GM18520 (cell line): ENCODE results near the gene TEC.
"Not testable (repeated sequence)": the region's sequence is repeated elsewhere in the genome, so short reads cannot be mapped to it uniquely, and the experiment has no call there.

Experiments used
- ATAC-seq: cut with Tn5 transposase; IDR thresholded peaks from one replicate; pipeline ENCODE4 v1.9.1; 2021; ENCODE audit not compliant: unreplicated experiment

Gene TEC

GRCh38 chr4:48268956-48269860 is at the start of gene TEC:
TSS of gene TEC (minus strand) at chr4:48269838. CDS start at chr4:48228614, 41,224 bp downstream.
- peak; percentile 36 for ATAC-seq

- peak; percentile 67 for ATAC-seq
Observed at GRCh38 chr4:48315728-48316630, 46.3 kb upstream of the TEC start.

- not testable (repeated sequence) for ATAC-seq
Observed at GRCh38 chr4:48314746-48315145, 45.1 kb upstream of the TEC start.

GRCh38 chr4:48311896-48312295 is 42.3 kb upstream of the TEC start:
- ATAC-seq: no peak

- ATAC-seq: no peak
Observed at GRCh38 chr4:48308901-48309300, 39.3 kb upstream of the TEC start.

- ATAC-seq: no peak
Observed at GRCh38 chr4:48307528-48307927, 37.9 kb upstream of the TEC start.

- ATAC-seq: no peak
Observed at GRCh38 chr4:48305508-48305907, 35.9 kb upstream of the TEC start.

GRCh38 chr4:48300004-48300403 is 30.4 kb upstream of the TEC start:
- ATAC-seq: no peak

GRCh38 chr4:48299560-48299959 is 29.9 kb upstream of the TEC start:
- no peak for ATAC-seq

GRCh38 chr4:48297256-48297846 is 27.7 kb upstream of the TEC start:
- no peak for ATAC-seq

- ATAC-seq: peak; percentile 84
Observed at GRCh38 chr4:48296365-48296764, 26.7 kb upstream of the TEC start.

- ATAC-seq: no peak
Observed at GRCh38 chr4:48295116-48295515, 25.5 kb upstream of the TEC start.

GRCh38 chr4:48292218-48292790 is 22.7 kb upstream of the TEC start:
- not testable (repeated sequence) for ATAC-seq

GRCh38 chr4:48290146-48290772 is 20.6 kb upstream of the TEC start:
- ATAC-seq: no peak

GRCh38 chr4:48286060-48286459 is 16.4 kb upstream of the TEC start:
- not testable (repeated sequence) for ATAC-seq

- not testable (repeated sequence) for ATAC-seq
Observed at GRCh38 chr4:48285640-48286039, 16.0 kb upstream of the TEC start.

GRCh38 chr4:48275686-48276085 is 6.0 kb upstream of the TEC start:
- ATAC-seq: no peak

GRCh38 chr4:48275247-48275646 is 5.6 kb upstream of the TEC start:
- no peak for ATAC-seq

- ATAC-seq: no peak
Observed at GRCh38 chr4:48271626-48272025, 2.0 kb upstream of the TEC start.

GRCh38 chr4:48270951-48271473 is 1.4 kb upstream of the TEC start:
- ATAC-seq: no peak
